Loucy (cell line): ENCODE results near the gene ZNF385B.

Source experiments
- H2AFZ ChIP-seq: fragments of 200-600 bp; sonication (generic); 2 replicates; pipeline ENCODE4 v1.6.0; 2016; ENCODE audit warnings: antibody characterized with exemption, mild to moderate bottlenecking, low read length, moderate library complexity
- H3F3A ChIP-seq: fragments of 200-600 bp; 2 replicates; pipeline ENCODE4 v1.6.0; 2016; ENCODE audit warnings: antibody characterized with exemption, low read depth, mild to moderate bottlenecking
- H3K27me3 ChIP-seq: fragments of 200-600 bp; sonication (generic); 2 replicates; pipeline ENCODE4 v1.6.1; 2014; ENCODE audit warnings: low read length, mild to moderate bottlenecking; ENCODE audit not compliant: insufficient read depth, poor library complexity, severe bottlenecking
- H3K36me3 ChIP-seq: fragments of 200-600 bp; sonication (generic); 2 replicates; pipeline ENCODE4 v1.6.1; 2016; ENCODE audit warnings: low read length; ENCODE audit not compliant: insufficient read depth
- H3K4me1 ChIP-seq: fragments of 200-600 bp; sonication (generic); 2 replicates; pipeline ENCODE4 v1.5.1; 2014; ENCODE audit warnings: low read length, mild to moderate bottlenecking; ENCODE audit not compliant: insufficient read depth, poor library complexity, severe bottlenecking
- H3K4me2 ChIP-seq: fragments of 200-600 bp; sonication (generic); 2 replicates; pipeline ENCODE4 v1.6.0; 2014; ENCODE audit warnings: antibody characterized with exemption, low read length, low read depth, mild to moderate bottlenecking; ENCODE audit not compliant: poor library complexity, severe bottlenecking
- H3K4me3 ChIP-seq: fragments of 200-600 bp; sonication (generic); 2 replicates; pipeline ENCODE4 v1.5.1; 2014; ENCODE audit warnings: low read length, mild to moderate bottlenecking, mixed read lengths; ENCODE audit not compliant: poor library complexity, severe bottlenecking
- H3K79me2 ChIP-seq: fragments of 200-600 bp; sonication (generic); 2 replicates; pipeline ENCODE4 v1.6.1; 2014; ENCODE audit warnings: low read length; ENCODE audit not compliant: insufficient read depth
- H3K9ac ChIP-seq: fragments of 200-600 bp; sonication (generic); 2 replicates; pipeline ENCODE4 v1.6.0; 2014; ENCODE audit warnings: mild to moderate bottlenecking, low read depth, low read length, moderate library complexity; ENCODE audit not compliant: poor library complexity, severe bottlenecking
- H3K9me2 ChIP-seq: fragments of 200-600 bp; sonication (generic); replicated peaks from 2 replicates; pipeline ENCODE4 v1.6.1; 2016; ENCODE audit warnings: low read depth, low read length, mixed read lengths
- H3K9me3 ChIP-seq: fragments of 200-600 bp; sonication (generic); 2 replicates; pipeline ENCODE4 v1.6.1; 2014; ENCODE audit warnings: mild to moderate bottlenecking, antibody characterized with exemption, low read length, low read depth; ENCODE audit not compliant: insufficient read depth
- H4K20me1 ChIP-seq: fragments of 200-600 bp; sonication (generic); 2 replicates; pipeline ENCODE4 v1.6.0; 2014; ENCODE audit warnings: antibody characterized with exemption, low read length, mild to moderate bottlenecking; ENCODE audit not compliant: insufficient read depth, poor library complexity, severe bottlenecking
- EZH2phosphoT487 ChIP-seq: fragments of 200-600 bp; IDR thresholded peaks from 2 replicates; pipeline ENCODE4 v1.6.1; 2018; ENCODE audit warnings: antibody characterized with exemption, mild to moderate bottlenecking, moderate library complexity, borderline replicate concordance
- TF ChIP-seq, protein P1 (sequence below): fragments of 200-600 bp; sonication (generic); conservative IDR thresholded peaks from 2 replicates; pipeline ENCODE4 v1.5.1; 2014; ENCODE audit warnings: mild to moderate bottlenecking, antibody characterized with exemption, low read length

ZNF385B gene

DNA sequence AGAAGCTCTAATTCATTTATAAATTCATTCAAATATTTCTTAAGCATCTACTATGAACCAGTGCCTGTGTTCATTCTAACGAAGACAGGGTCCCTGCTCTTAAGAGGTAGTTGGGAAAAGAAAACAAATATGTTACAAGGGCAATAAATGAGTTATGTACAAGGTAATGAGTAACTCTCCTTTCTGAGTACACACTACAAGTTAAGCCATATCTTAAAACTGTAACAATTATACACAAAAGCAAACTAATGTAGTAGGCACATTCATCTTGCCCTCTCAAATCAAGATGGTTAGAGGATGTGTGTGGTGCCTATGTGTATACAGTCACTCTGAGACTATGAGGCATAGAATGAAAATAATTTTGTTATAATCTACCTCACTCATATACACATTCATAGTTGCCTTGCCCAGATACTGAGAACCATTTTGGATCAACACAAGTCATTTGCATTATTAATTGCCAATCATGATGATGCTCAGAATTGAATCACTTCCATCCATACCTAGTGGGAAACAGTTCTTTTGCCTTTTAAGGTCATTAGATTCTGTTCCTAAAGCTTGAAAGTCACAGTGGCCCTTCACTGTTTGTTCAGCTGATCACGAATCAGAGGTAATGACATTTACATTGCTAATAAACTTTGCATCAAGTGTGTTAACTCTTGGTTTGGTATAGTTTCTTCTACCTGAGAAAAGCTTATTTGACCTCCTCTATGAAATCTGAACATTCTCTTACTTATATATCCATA, 283.1 kb downstream of the ZNF385B start:
- Histone ChIP-seq H3K36me3 (no peaks in the 10 kb centered on the region), H3K9ac (no peak overlapping the region), H3K27me3 (no peaks in the 10 kb centered on the region), H3K4me2 (no peak overlapping the region), H3K4me3 (no peak overlapping the region), H3K9me2 (no peaks in the 10 kb centered on the region), H3F3A (no peaks in the 10 kb centered on the region), H3K9me3 (no peaks in the 10 kb centered on the region), H4K20me1 (no peaks in the 10 kb centered on the region), H3K4me1 (peaks cover 10% of the 10 kb centered on the region), H3K79me2 (no peaks in the 10 kb centered on the region), H2AFZ (no peak overlapping the region)
- TF ChIP-seq, protein P1, sequence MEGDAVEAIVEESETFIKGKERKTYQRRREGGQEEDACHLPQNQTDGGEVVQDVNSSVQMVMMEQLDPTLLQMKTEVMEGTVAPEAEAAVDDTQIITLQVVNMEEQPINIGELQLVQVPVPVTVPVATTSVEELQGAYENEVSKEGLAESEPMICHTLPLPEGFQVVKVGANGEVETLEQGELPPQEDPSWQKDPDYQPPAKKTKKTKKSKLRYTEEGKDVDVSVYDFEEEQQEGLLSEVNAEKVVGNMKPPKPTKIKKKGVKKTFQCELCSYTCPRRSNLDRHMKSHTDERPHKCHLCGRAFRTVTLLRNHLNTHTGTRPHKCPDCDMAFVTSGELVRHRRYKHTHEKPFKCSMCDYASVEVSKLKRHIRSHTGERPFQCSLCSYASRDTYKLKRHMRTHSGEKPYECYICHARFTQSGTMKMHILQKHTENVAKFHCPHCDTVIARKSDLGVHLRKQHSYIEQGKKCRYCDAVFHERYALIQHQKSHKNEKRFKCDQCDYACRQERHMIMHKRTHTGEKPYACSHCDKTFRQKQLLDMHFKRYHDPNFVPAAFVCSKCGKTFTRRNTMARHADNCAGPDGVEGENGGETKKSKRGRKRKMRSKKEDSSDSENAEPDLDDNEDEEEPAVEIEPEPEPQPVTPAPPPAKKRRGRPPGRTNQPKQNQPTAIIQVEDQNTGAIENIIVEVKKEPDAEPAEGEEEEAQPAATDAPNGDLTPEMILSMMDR: no peak
- TF ChIP-seq EZH2phosphoT487: no peak

DNA sequence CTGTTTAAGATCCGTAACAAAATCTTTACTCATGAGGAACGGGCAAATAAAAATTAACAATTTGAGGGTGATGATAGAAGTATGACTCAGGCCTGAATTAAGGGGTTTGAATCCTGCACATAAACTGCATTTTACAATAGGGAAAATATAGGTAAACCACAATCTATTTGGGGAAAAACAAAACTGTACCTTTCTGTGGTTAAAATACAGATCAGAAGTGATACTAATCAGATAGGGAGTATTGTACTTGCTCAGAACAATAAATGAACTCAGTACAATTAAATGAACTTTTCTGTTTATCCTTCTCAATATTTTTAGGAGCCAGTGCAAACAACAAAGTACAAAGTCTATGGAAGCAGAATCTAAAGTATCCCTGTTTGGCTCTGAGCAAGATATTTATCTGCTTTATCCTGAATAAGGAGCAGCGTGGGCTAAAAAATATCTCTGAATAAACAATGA, 287.3 kb downstream of the ZNF385B start:
- H2AFZ ChIP-seq: no peak overlapping the region
- H3K9me3 ChIP-seq: no peaks in the 10 kb centered on the region
- H3F3A ChIP-seq: no peaks in the 10 kb centered on the region
- H3K9me2 ChIP-seq: no peaks in the 10 kb centered on the region
- H3K4me1 ChIP-seq: peaks cover 10% of the 10 kb centered on the region
- H3K36me3 ChIP-seq: no peaks in the 10 kb centered on the region
- no peak overlapping the region for H3K4me3 ChIP-seq
- no peak overlapping the region for H3K9ac ChIP-seq
- no peaks in the 10 kb centered on the region for H3K27me3 ChIP-seq
- no peaks in the 10 kb centered on the region for H3K79me2 ChIP-seq
- H3K4me2 ChIP-seq: peak overlapping the region; percentile 8
- no peaks in the 10 kb centered on the region for H4K20me1 ChIP-seq
- no peak for TF ChIP-seq EZH2phosphoT487
- TF ChIP-seq, protein P1: no peak

DNA sequence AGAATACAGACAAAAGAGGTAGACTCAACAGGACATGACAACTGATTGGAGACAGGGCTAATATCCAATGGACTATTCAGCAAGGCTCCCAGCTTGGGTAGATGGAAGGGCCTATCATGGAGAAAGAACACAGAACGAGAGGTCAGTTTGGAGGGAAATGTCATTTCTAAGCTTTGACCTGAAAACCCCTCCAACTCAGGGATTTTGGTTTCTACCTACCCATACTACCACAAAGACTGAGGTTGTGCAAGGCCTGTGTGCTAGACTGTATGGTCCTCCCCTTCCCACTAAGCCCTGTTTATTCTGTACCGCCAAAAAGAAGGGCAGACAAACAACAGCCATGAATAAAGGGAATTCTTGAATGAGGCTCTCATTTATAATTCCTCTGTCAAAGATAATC, 288.9 kb downstream of the ZNF385B start:
- Histone ChIP-seq H3K4me1 (peaks cover 10% of the 10 kb centered on the region), H3K4me2 (no peak overlapping the region), H3K9me2 (no peaks in the 10 kb centered on the region), H3K79me2 (no peaks in the 10 kb centered on the region), H3K27me3 (no peaks in the 10 kb centered on the region), H3F3A (no peaks in the 10 kb centered on the region), H3K9me3 (no peaks in the 10 kb centered on the region), H2AFZ (no peak overlapping the region), H4K20me1 (no peaks in the 10 kb centered on the region), H3K9ac (no peak overlapping the region), H3K36me3 (no peaks in the 10 kb centered on the region), H3K4me3 (no peak overlapping the region)
- no peak for TF ChIP-seq EZH2phosphoT487
- TF ChIP-seq, protein P1: no peak
